Measurements from ENCODE around the gene GRP. TPM values are rescaled to one million over a fixed set of nuclear protein-coding genes. Genes with fewer than 3 reads are reported as not detected.
A peak's percentile ranks its signal among the peaks of the same experiment; 100 is the strongest.

GRP gene
- polyA plus RNA-seq, 3 donors, result not detected

GRCh38 chr18:59270689-59271257 lies 50.8 kb downstream of the GRP start:
- peaks cover 2 to 36% (median 29%) of the 10 kb centered on the region in 7 donors for H3K9me3 Mint-ChIP-seq
- no peak overlapping the region for H3K4me3 ChIP-seq (replicated peaks in 1 of 3; ENCODE audit: low read depth in 2 of 3, low read length in 3 of 3)
- H3K27me3 ChIP-seq (ENCODE audit: control insufficient read depth in 2 of 2, insufficient read depth in 2 of 2, low read length in 2 of 2), result peaks cover 92 to 97% of the 10 kb centered on the region in 2 donors
- no peak overlapping the region for H3K27ac Mint-ChIP-seq
- no peak overlapping the region for H3K27ac ChIP-seq (ENCODE audit: low read depth in 1 of 2, low read length in 2 of 2)
- no peaks in the 10 kb centered on the region for H3K79me2 ChIP-seq (ENCODE audit: insufficient read depth, low read length)
- intact Hi-C loops (cut with micrococcal nuclease), result no loop called here
- TF ChIP-seq CTCF (IDR thresholded peaks at IDR 0.05), result no peak
- no peaks in the 10 kb centered on the region for H4K20me1 ChIP-seq (ENCODE audit: insufficient read depth, low read length)
- no peak for DNase-seq
- peak overlapping the region in 1 of 2 donors; percentile 84 for H3K4me3 Mint-ChIP-seq
- H3K9me3 ChIP-seq (replicated peaks in 1 of 2; ENCODE audit: control insufficient read depth in 1 of 2, insufficient read depth in 1 of 2, low read length in 2 of 2), result peaks cover 3 to 56% of the 10 kb centered on the region in 2 donors
- peaks cover 0 to 19% of the 10 kb centered on the region in 2 donors for H3K4me1 ChIP-seq (ENCODE audit: control insufficient read depth in 1 of 2, insufficient read depth in 2 of 2, low read length in 2 of 2)
- H3K4me1 Mint-ChIP-seq, result peaks cover 27% of the 10 kb centered on the region
- H3K9ac ChIP-seq (ENCODE audit: insufficient read depth, low read length, poor library complexity, severe bottlenecking), result no peak overlapping the region
- H3K36me3 ChIP-seq (replicated peaks in 1 of 2; ENCODE audit: control insufficient read depth in 1 of 2, insufficient read depth in 2 of 2, low read length in 2 of 2), result no peaks in the 10 kb centered on the region
- no peak overlapping the region for H2AFZ ChIP-seq (ENCODE audit: insufficient read depth, low read depth, low read length, poor library complexity, severe bottlenecking)
- peaks cover 8% of the 10 kb centered on the region in 2 donors for H3K36me3 Mint-ChIP-seq
- WGBS (ENCODE audit: insufficient coverage), result no CpG with 5 or more reads among the region's 4 CpGs
- H3K4me2 ChIP-seq (replicated peaks; ENCODE audit: extremely low read depth, low read length, poor library complexity, severe bottlenecking), result no peak overlapping the region
- H3K27me3 Mint-ChIP-seq (ENCODE audit: low read depth in 3 of 3), result peaks cover 87 to 96% (median 92%) of the 10 kb centered on the region in 3 donors

GRCh38 chr18:59271606-59272220 lies 51.8 kb downstream of the GRP start:
- Histone ChIP-seq H3K9ac (ENCODE audit: insufficient read depth, low read length, poor library complexity, severe bottlenecking) (no peak overlapping the region), H3K4me3 (replicated peaks in 1 of 3; ENCODE audit: low read depth in 2 of 3, low read length in 3 of 3) (peak overlapping the region in 1 of 3 experiments; percentile 64), H3K4me2 (replicated peaks; ENCODE audit: extremely low read depth, low read length, poor library complexity, severe bottlenecking) (peak overlapping the region; percentile 70), H3K27me3 (ENCODE audit: control insufficient read depth in 2 of 2, insufficient read depth in 2 of 2, low read length in 2 of 2) (peaks cover 92 to 97% of the 10 kb centered on the region in 2 donors), H4K20me1 (ENCODE audit: insufficient read depth, low read length) (no peaks in the 10 kb centered on the region), H2AFZ (ENCODE audit: insufficient read depth, low read depth, low read length, poor library complexity, severe bottlenecking) (no peak overlapping the region), H3K27ac (ENCODE audit: low read depth in 1 of 2, low read length in 2 of 2) (no peak overlapping the region), H3K79me2 (ENCODE audit: insufficient read depth, low read length) (no peaks in the 10 kb centered on the region), H3K4me1 (ENCODE audit: control insufficient read depth in 1 of 2, insufficient read depth in 2 of 2, low read length in 2 of 2) (peaks cover 0 to 19% of the 10 kb centered on the region in 2 donors), H3K36me3 (replicated peaks in 1 of 2; ENCODE audit: control insufficient read depth in 1 of 2, insufficient read depth in 2 of 2, low read length in 2 of 2) (no peaks in the 10 kb centered on the region), H3K9me3 (replicated peaks in 1 of 2; ENCODE audit: control insufficient read depth in 1 of 2, insufficient read depth in 1 of 2, low read length in 2 of 2) (peaks cover 0 to 46% of the 10 kb centered on the region in 2 donors)
- intact Hi-C loops (cut with micrococcal nuclease), result no loop called here
- no peak for TF ChIP-seq CTCF (IDR thresholded peaks at IDR 0.05)
- H3K4me1 Mint-ChIP-seq, result peaks cover 26% of the 10 kb centered on the region
- DNase-seq, result no peak
- peaks cover 86 to 96% (median 92%) of the 10 kb centered on the region in 3 donors for H3K27me3 Mint-ChIP-seq (ENCODE audit: low read depth in 3 of 3)
- WGBS (ENCODE audit: insufficient coverage), result 12% methylated on average over 10 of the region's 14 CpGs
- peak overlapping the region in 1 of 7 donors; percentile 53 for H3K27ac Mint-ChIP-seq
- H3K36me3 Mint-ChIP-seq, result peaks cover 8% of the 10 kb centered on the region in 2 donors
- peak overlapping the region in 1 of 2 donors; percentile 84 for H3K4me3 Mint-ChIP-seq
- H3K9me3 Mint-ChIP-seq, result peaks cover 2 to 34% (median 21%) of the 10 kb centered on the region in 7 donors

Measured in CD14-positive monocyte (primary cell).